Activated T-cell treated with anti-CD3 and anti-CD28 coated beads, Interleukin-2, amount 50 U/mL, for 4 hours (primary cell): ENCODE data around the gene ARMCX2. TPM values are rescaled to one million over a fixed set of nuclear protein-coding genes. Genes with fewer than 3 reads are reported as not detected.
"Not testable (repeated sequence)": the region's sequence is repeated elsewhere in the genome, so short reads cannot be mapped to it uniquely, and the experiment has no call there.

Experiments used
- ATAC-seq, 2 donors: fragments of 200-7000 bp; cut with Tn5 transposase; one replicate each; pipeline ENCODE4 v1.10.0; 2021
- DNase-seq: peaks from one replicate; pipeline ENCODE4 v3.0.0-alpha.2; 2020
- H3K27me3 Mint-ChIP-seq: one replicate; pipeline ENCODE4 v1.8.0; 2021; ENCODE audit warnings: low read depth, mixed read lengths
- H3K36me3 Mint-ChIP-seq: one replicate; pipeline ENCODE4 v1.8.0; 2022; ENCODE audit warnings: mixed read lengths; ENCODE audit not compliant: insufficient read depth
- H3K4me1 Mint-ChIP-seq: one replicate; pipeline ENCODE4 v1.8.0; 2021; ENCODE audit warnings: low read depth, mixed read lengths
- H3K4me3 Mint-ChIP-seq: one replicate; pipeline ENCODE4 v1.8.0; 2021; ENCODE audit warnings: mild to moderate bottlenecking, moderate library complexity, mixed read lengths
- H3K9me3 Mint-ChIP-seq: one replicate; pipeline ENCODE4 v1.8.0; 2021; ENCODE audit warnings: mixed read lengths
- total RNA-seq, 3 donors: library from RNA; stranded (reverse); gene quantifications; one replicate each; pipeline ENCODE4 v1.2.1, GENCODE V29; 2021

Gene ARMCX2
- total RNA-seq, 3 donors from 2014 or later: 3.1 to 4.1 (median 3.1) TPM

DNA sequence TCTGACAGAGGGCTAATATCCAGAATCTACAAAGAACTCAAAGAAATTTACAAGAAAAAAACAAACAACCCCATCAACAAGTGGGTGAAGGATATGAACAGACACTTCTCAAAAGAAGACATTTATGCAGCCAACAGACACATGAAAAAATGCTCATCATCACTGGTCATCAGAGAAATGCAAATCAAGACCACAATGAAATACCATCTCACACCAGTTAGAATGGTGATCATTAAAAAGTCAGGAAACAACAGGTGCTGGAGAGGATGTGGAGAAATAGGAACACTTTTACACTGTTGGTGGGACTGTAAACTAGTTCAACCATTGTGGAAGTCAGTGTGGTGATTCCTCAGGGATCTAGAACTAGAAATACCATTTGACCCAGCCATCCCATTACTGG is 11.9 kb downstream of the ARMCX2 start:
- not testable (repeated sequence) for H3K4me1 Mint-ChIP-seq, H3K9me3 Mint-ChIP-seq, H3K27me3 Mint-ChIP-seq, H3K36me3 Mint-ChIP-seq, ATAC-seq, H3K4me3 Mint-ChIP-seq, DNase-seq

DNA sequence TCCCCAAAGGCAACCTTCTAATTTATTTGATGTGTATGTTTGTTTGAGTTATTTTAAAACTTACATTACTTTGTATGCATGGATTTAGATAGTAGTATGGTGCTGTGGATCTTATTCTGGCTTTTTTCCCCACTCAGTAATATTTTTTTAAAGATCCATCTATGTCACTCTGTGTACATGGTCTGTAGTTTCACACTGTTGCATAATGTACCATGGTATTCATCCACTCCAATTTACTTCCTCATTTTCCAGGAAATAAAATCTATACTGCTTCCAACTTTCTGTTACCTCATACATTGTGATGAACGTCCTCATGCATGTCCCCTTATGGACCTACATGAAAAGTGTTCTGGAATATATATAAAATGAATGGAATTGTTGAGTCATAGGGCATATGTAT is 17.6 kb downstream of the ARMCX2 start:
- no peaks in the 10 kb centered on the region for H3K4me1 Mint-ChIP-seq
- H3K9me3 Mint-ChIP-seq: no peaks in the 10 kb centered on the region
- ATAC-seq (no peak), DNase-seq (no peak)
- H3K4me3 Mint-ChIP-seq: no peak overlapping the region
- H3K36me3 Mint-ChIP-seq: no peaks in the 10 kb centered on the region
- no peaks in the 10 kb centered on the region for H3K27me3 Mint-ChIP-seq

DNA sequence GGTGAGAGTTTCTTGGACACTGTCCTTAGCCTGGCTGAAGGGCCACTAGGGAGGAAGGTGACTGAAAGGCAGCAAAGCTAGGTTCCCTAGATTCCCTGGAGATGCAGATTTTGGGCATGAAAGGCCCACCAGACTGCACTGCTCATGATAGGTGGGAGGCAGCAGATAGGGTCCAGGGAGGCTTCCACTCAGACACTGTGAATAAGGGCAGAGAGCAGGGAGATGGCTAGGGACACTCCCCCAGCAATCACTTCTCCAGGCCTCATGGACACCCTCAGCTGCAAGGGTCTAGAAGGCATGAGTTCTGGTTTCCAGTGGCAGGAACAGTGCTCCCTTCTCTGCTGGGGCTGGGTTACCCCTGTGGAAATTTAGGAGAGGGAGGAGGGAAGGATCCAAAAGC is 20.1 kb downstream of the ARMCX2 start:
- ATAC-seq: no peak
- Mint-ChIP-seq H3K27me3 (no peaks in the 10 kb centered on the region), H3K36me3 (no peaks in the 10 kb centered on the region), H3K9me3 (no peaks in the 10 kb centered on the region), H3K4me1 (no peaks in the 10 kb centered on the region), H3K4me3 (no peak overlapping the region)
- no peak for DNase-seq

DNA sequence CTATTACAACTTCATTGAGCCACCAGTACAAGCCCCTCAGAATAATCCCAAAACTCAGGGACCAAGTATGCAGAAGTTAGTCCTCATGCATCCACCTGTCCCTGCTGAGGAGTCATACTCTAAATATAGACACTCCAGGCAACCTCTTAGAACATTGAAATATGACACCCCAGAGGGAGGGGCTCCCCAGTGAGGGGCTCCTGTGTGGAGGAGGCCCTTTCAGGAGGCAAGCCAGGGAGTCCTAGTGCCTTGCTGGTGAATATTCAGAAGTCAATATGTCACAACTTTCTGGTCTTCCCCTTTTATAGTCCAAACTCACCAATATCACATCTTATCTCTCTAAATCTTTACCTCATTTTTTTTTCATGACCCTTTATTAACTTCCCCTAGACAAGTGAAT is 40.3 kb downstream of the ARMCX2 start:
- peaks cover 12% of the 10 kb centered on the region for H3K36me3 Mint-ChIP-seq
- H3K4me3 Mint-ChIP-seq: no peak overlapping the region
- no peaks in the 10 kb centered on the region for H3K27me3 Mint-ChIP-seq
- H3K9me3 Mint-ChIP-seq: no peaks in the 10 kb centered on the region
- DNase-seq (no peak), ATAC-seq (no peak)
- peaks cover 35% of the 10 kb centered on the region for H3K4me1 Mint-ChIP-seq

DNA sequence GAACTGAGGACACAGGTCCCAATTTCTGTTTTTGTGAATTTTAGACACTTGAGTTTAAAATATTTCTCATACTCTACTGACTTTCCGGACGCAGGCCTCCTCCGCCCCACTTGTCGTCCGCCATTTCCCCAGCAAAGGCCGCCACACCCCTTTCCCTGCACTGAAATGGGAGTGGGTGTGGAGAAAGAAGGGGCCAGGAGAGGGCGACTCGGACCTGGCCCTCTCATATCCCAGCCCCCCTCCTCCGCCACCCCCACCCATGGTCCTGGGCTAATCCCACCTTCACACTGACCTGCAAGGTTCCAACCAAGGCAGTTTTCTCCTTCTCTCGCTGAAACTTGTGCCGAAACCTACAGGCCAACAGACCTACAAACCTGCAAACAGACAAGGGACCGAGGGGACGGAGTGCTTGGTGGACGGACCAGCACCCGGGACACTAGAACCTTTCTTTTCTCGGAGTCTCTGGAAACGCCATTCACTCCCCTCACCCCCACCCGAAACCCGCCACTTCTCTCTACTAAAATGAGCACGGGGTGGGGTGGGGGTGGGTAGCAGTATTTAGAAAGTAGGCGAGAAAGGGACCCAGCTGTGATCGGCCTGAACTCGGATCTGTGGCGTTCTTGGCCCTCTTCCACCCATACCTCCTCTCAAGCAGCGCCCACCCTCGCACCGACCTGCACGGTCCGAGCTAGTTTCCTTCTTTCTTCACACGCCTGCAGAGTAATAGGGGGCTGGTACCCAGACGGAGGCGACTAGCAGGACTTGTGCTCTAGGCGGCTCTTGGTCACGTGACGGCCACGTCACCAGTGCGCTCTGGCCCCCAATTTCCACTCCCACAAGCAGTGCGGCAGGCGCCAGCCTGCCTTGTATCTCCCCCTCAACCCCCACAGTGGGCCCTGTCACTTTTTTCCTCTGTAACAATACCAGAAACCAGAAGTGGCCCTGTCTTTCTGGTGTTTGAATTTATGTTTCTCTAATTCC is 42.1 kb downstream of the ARMCX2 start, which contains the start of gene ARMCX6:
ARMCX6 (minus strand) TSS at position 790 of the 981 bp plus-strand sequence. CDS start 1,380 bp downstream, outside the sequence.
- peak; percentile 63 for DNase-seq
- H3K4me1 Mint-ChIP-seq: peaks cover 27% of the 10 kb centered on the region
- H3K9me3 Mint-ChIP-seq: no peaks in the 10 kb centered on the region
- H3K27me3 Mint-ChIP-seq: no peaks in the 10 kb centered on the region
- ATAC-seq: peak; percentile 86 to 88
- H3K4me3 Mint-ChIP-seq: peak within 1 kb of the TSS; percentile 88
- peaks cover 6% of the 10 kb centered on the region for H3K36me3 Mint-ChIP-seq

DNA sequence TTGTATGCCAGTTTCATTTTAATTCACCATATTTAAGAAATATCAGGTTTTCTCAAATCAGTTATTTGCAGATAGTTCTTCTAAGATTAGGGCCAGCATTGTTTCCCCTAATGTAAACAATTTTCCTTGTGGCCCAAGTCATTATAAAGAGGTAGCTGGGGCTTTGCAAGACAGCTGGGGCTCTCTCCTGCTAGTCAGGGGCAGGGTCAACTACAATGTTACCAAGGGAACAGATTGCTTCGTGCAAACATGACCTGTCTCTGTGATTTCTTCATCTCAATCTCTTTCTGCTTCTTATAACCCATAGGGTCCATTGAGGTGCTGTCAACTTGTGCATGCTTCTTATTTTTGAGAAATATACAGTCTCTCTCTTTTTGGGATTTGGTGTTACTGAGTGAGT is 53.9 kb downstream of the ARMCX2 start:
- ATAC-seq: no peak
- no peaks in the 10 kb centered on the region for H3K9me3 Mint-ChIP-seq

More for the DNA sequence above, 53.9 kb downstream of the ARMCX2 start:
- no peak for DNase-seq
- Mint-ChIP-seq H3K4me3 (no peak overlapping the region), H3K4me1 (no peaks in the 10 kb centered on the region), H3K27me3 (no peaks in the 10 kb centered on the region), H3K36me3 (no peaks in the 10 kb centered on the region)

Other genes starting within 250 kb of the ARMCX2 start
- gene ARMCX4, start 174.4 kb downstream of the ARMCX2 start, total RNA-seq: 1 to 10 TPM; 2.7 to 4.6 (median 3.6) TPM
- gene ARMCX1, start 109.3 kb downstream of the ARMCX2 start, total RNA-seq: 1 to 10 TPM; 1.2 to 4.8 (median 3.5) TPM
- 10 to 100 TPM; 53.1 to 60.5 (median 53.4) TPM for gene ARMCX6, start 41.9 kb downstream of the ARMCX2 start, total RNA-seq
- 10 to 100 TPM; 31.2 to 38.4 (median 32.0) TPM for gene ARMCX3, start 36.7 kb downstream of the ARMCX2 start, total RNA-seq